Skeletal muscle tissue (tissue), 4 donors: ENCODE measurements around the gene PPM1M. TPM values are rescaled to one million over a fixed set of nuclear protein-coding genes. Genes with fewer than 3 reads are reported as not detected.

Experiments
- H3K27ac ChIP-seq: one replicate; pipeline ENCODE4 v1.7.0; 2013; ENCODE audit warnings: mild to moderate bottlenecking, low read depth, low read length, inconsistent platforms
- H3K27me3 ChIP-seq, 3 donors: one replicate each; pipeline ENCODE4 v1.7.0; 2013; ENCODE audit warnings: low read length in 3 of 3; ENCODE audit not compliant: control insufficient read depth in 3 of 3, insufficient read depth in 3 of 3
- H3K36me3 ChIP-seq, 3 donors: one replicate each; pipeline ENCODE4 v1.7.0; 2013; ENCODE audit warnings: low read length in 3 of 3; ENCODE audit not compliant: control insufficient read depth in 3 of 3, insufficient read depth in 3 of 3
- H3K4me1 ChIP-seq, 3 donors: one replicate each; pipeline ENCODE4 v1.7.0; 2013; ENCODE audit warnings: low read length in 3 of 3, mild to moderate bottlenecking in 3 of 3; ENCODE audit not compliant: control insufficient read depth in 3 of 3, insufficient read depth in 3 of 3
- H3K4me3 ChIP-seq, 3 donors: one replicate each; pipeline ENCODE4 v1.7.0; 2013; ENCODE audit warnings: low read length in 3 of 3
- H3K9ac ChIP-seq, 3 donors: one replicate each; pipeline ENCODE4 v1.7.0; 2013; ENCODE audit warnings: low read length in 3 of 3, mild to moderate bottlenecking in 3 of 3, moderate library complexity in 2 of 3, low read depth in 1 of 3
- H3K9me3 ChIP-seq, 3 donors: one replicate each; pipeline ENCODE4 v1.7.0; 2013; ENCODE audit warnings: low read length in 3 of 3; ENCODE audit not compliant: control insufficient read depth in 3 of 3
- total RNA-seq: library from RNA; depleted of rRNA; stranded (reverse); fragments of >200 nt; gene quantifications from one replicate; pipeline ENCODE4 v1.2.3, GENCODE V29; 2014
- donor health status: Osteomylitis.

Gene PPM1M, protein sequence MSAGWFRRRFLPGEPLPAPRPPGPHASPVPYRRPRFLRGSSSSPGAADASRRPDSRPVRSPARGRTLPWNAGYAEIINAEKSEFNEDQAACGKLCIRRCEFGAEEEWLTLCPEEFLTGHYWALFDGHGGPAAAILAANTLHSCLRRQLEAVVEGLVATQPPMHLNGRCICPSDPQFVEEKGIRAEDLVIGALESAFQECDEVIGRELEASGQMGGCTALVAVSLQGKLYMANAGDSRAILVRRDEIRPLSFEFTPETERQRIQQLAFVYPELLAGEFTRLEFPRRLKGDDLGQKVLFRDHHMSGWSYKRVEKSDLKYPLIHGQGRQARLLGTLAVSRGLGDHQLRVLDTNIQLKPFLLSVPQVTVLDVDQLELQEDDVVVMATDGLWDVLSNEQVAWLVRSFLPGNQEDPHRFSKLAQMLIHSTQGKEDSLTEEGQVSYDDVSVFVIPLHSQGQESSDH
- total RNA-seq: 8.4 TPM

DNA sequence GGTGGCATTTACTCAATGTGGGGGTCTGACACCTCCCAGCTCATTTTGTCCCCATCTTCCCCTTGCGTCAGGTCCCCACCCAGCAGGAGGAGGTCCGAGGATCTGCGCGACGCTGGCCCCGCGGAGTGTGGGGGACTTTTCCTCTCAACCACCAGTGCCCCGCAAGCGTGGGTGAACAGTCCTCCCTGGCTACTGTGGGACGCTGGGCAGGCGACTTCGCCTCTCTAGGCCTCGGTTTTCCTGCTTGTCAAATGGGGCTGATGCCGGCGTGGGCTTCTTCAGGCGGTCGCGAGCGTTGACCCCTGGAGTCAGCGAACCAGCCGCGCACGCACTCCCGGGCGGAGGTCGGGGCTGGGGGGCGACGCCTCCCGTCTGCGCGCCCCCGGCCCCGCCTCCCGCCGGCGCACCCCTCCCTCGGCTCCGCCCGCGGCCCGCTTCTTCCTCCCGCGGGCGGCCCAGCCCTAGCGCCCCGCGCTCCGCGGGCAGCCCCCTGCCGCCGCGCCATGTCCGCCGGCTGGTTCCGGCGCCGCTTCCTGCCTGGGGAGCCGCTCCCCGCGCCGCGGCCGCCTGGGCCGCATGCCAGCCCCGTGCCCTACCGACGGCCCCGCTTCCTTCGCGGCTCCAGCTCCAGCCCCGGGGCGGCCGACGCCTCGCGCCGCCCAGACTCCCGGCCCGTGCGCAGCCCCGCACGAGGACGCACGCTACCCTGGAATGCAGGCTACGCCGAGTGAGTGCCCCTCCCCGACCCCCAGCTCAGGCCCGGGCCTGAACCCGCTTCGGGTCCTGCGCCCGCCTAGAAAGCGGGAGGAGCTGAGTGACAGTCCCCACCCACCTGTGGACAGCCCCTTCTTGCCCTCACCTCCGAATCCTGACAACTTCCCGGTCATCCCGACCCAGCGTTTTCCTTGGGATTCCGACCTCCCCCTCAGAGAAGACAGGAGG is at the start of gene PPM1M:
PPM1M (plus strand) TSS at position 438 of the 942 bp plus-strand sequence; CDS start at position 504, 66 bp downstream.
- peak within 1 kb of the TSS; percentile 72 to 77 (median 76) for H3K4me3 ChIP-seq
- peaks cover 2 to 20% (median 19%) of the 10 kb centered on the region in 3 donors for H3K27me3 ChIP-seq
- H3K9me3 ChIP-seq: no peaks in the 10 kb centered on the region
- peak within 1 kb of the TSS; percentile 67 to 84 (median 80) for H3K9ac ChIP-seq
- peaks cover 15 to 24% (median 22%) of the 10 kb centered on the region in 3 donors for H3K36me3 ChIP-seq
- peak within 1 kb of the TSS; percentile 76 for H3K27ac ChIP-seq
- peaks cover 19 to 59% (median 39%) of the 10 kb centered on the region in 3 donors for H3K4me1 ChIP-seq

DNA sequence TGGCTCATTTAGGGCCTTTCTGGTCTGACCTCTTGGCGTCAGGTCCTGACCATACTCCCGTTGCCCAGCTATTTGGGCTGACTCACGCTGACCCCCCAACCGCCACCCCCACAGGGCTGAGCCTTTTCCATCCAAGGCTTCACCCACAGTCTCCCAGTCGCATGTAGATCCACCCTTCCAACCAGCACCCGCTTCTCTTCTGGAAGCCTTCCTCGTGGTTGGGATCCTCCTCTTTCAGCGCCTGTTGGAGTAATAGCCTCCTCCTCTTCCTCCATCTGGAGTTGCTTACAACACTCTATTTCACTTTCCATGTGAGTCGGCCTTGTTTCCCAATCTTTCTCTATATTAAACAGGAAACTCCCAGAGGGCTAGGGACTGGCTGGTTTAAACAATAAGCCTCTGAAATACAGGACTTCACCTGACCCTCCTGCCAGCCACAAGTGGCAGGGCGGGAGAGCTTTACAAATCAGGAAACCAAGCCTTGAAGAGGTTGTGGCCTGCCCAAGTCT is 49.7 kb upstream of the PPM1M start:
- H3K27me3 ChIP-seq: no peaks in the 10 kb centered on the region
- peaks cover 4 to 6% (median 5%) of the 10 kb centered on the region in 3 donors for H3K36me3 ChIP-seq
- peaks cover 25 to 36% (median 32%) of the 10 kb centered on the region in 3 donors for H3K4me1 ChIP-seq
- H3K9ac ChIP-seq: no peak overlapping the region
- H3K27ac ChIP-seq: peak overlapping the region; percentile 11
- H3K9me3 ChIP-seq: no peaks in the 10 kb centered on the region
- H3K4me3 ChIP-seq: no peak overlapping the region

DNA sequence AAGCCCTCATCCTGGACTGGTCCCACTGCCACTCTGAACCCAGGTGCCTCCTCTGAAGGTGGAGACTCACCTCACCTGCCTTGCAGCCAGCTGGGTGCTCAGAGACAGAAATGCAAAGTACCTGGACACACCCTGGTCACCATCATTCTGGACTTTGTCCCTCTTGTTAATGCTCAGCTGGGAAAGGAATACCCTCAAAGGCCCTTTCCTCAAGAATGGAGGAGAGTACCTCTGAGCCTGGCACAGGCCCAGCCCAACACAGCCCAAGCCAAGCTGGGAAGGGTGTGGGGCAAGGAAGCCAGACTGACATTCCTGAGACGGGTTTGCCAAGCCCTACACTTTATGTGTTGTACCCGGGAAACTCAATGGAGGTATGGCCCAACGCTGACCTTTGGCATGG is 48.6 kb upstream of the PPM1M start:
- Histone ChIP-seq H3K9ac (peak overlapping the region in 2 of 3 donors; percentile 94), H3K27me3 (no peaks in the 10 kb centered on the region), H3K36me3 (peaks cover 8 to 11% (median 8%) of the 10 kb centered on the region in 3 donors), H3K27ac (no peak overlapping the region), H3K4me3 (peak overlapping the region in 1 of 3 donors; percentile 84), H3K4me1 (peaks cover 25 to 36% (median 32%) of the 10 kb centered on the region in 3 donors), H3K9me3 (no peaks in the 10 kb centered on the region)

DNA sequence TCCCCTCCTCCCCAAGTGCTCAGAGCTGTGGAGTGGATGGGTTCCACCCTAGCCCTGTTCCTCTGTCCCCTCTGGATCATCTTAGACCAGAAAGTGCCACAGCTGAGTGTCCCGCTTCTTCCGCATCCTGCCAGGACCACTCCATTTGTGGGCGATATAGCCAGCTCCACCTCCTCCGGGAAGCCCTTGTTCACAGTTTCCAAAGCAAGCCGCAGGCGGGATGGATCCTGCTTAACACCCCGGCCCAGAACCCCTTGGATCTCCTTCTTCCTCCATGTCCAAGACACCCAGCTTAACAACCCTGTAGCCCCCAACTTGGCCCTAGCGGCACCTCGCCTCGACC is 48.1 kb upstream of the PPM1M start:
- Histone ChIP-seq H3K9ac (peak overlapping the region; percentile 84 to 94 (median 94)), H3K9me3 (no peaks in the 10 kb centered on the region), H3K4me3 (peak overlapping the region; percentile 84 to 89 (median 85)), H3K27me3 (no peaks in the 10 kb centered on the region), H3K36me3 (peaks cover 11 to 14% (median 12%) of the 10 kb centered on the region in 3 donors), H3K4me1 (peaks cover 26 to 37% (median 32%) of the 10 kb centered on the region in 3 donors), H3K27ac (peak overlapping the region; percentile 82)

DNA sequence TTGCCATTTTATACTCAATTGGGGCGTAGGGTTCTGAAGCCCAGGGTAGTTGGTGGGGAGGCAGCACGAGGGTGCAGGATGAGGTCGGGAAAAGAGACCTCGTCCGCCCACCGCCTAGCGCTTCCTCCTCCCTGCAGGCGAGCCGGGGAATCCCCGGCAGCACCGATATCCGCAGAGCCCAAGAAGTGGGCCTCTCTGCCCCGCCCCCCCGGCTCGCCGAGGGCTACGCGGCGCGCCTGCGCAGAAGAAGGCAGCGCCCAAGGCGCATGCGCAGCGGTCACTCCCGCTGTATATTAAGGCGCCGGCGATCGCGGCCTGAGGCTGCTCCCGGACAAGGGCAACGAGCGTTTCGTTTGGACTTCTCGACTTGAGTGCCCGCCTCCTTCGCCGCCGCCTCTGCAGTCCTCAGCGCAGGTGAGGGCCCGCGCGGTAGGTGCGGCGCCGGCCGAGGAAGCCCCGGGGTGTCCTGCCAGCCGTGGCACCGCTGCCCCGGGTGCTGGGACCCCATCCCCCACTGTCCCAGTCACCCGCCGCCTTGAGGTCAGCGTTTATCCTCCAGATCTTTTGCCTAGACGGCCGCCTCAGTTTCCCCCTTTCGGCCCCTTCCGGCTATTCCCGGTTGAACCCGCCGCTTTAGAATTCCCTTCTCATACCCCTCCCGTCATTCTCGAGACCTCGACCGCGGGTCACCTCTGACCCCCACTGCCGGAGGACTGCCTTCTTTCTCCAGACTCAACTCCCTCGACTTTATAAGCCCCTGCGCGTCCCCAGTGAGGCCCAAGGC is 47.5 kb upstream of the PPM1M start, which contains the start of gene ALAS1:
ALAS1 (plus strand) TSS at position 319 of the 784 bp plus-strand sequence. CDS start 1,082 bp downstream, outside the sequence.
- Histone ChIP-seq H3K4me3 (peak within 1 kb of the TSS; percentile 84 to 89 (median 85)), H3K36me3 (peaks cover 17% of the 10 kb centered on the region in 3 donors), H3K27ac (peak within 1 kb of the TSS; percentile 82), H3K4me1 (peaks cover 28 to 34% (median 28%) of the 10 kb centered on the region in 3 donors), H3K27me3 (no peaks in the 10 kb centered on the region), H3K9ac (peak within 1 kb of the TSS; percentile 84 to 94 (median 94)), H3K9me3 (no peaks in the 10 kb centered on the region)

DNA sequence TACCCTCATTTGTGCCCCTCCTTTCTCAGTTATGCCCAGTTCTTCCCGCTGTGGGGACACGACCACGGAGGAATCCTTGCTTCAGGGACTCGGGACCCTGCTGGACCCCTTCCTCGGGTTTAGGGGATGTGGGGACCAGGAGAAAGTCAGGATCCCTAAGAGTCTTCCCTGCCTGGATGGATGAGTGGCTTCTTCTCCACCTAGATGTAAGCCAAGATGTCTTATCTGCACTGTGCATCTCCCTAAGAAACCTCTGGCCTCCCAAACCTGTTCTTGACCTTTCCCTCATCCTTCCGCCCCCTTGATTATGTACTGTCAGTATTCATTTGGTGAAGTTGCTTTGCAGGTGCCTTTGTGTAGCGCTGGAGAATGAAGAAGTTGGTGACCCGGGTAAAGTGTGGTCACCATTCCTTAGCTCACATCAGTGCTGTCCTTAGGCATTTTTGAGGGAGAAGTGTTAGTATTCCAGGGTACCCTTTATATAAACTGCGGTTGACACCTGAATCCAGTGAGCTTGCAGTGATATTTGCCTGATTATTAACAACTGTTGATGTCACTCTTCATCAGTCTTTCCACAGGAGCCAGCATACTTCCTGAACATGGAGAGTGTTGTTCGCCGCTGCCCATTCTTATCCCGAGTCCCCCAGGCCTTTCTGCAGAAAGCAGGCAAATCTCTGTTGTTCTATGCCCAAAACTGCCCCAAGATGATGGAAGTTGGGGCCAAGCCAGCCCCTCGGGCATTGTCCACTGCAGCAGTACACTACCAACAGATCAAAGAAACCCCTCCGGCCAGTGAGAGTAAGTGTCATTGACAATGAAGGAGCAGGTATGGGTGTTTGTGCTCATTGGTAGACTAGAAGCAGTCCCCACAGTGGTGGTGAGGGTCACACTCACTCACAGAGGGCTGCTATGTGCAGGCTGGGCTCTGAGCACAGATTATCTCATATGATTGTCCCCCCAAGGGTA is 46.6 kb upstream of the PPM1M start:
- H3K9ac ChIP-seq: peak overlapping the region; percentile 83 to 94 (median 94)
- no peaks in the 10 kb centered on the region for H3K9me3 ChIP-seq
- no peaks in the 10 kb centered on the region for H3K27me3 ChIP-seq
- H3K27ac ChIP-seq: peak overlapping the region; percentile 82
- H3K36me3 ChIP-seq: peaks cover 17 to 26% (median 26%) of the 10 kb centered on the region in 3 donors
- H3K4me1 ChIP-seq: peaks cover 24 to 30% (median 28%) of the 10 kb centered on the region in 3 donors
- H3K4me3 ChIP-seq: peak overlapping the region; percentile 84 to 89 (median 85)

DNA sequence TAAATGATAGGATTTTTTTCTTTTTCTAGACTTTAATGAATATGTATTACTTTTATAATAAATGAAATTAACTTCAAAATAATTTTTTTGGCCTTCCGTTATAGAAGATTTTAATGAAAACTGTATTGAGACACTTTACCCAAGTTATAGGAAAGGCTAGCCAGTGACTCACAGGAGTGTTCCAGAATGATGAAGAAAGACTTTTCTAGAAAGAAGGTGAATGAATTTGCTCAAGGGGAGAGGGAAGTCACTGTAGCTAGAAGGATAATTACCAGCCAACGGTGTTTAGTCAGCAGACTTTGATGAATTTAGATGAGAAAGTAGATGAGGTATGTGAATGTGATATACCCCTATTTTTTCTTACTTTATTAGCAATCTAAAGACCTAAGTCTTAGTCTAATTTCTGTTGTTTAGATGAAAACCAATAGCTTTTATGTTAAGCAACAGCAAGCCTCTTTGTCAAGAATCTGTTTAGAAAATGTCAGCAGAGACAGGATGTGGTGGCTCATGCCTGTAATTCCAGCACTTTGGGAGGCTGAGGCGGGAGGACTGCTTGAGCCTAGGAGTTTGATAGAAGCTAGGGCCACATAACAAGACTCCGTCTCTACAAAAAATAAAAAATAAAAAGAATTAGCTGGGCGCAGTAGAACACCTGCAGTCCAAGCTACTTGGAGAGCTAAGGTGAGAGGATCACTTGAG is 44.4 kb upstream of the PPM1M start:
- H3K36me3 ChIP-seq: peaks cover 29 to 48% (median 48%) of the 10 kb centered on the region in 3 donors
- H3K4me3 ChIP-seq: no peak overlapping the region
- H3K27me3 ChIP-seq: no peaks in the 10 kb centered on the region
- no peak overlapping the region for H3K27ac ChIP-seq
- peaks cover 24 to 28% (median 25%) of the 10 kb centered on the region in 3 donors for H3K4me1 ChIP-seq
- H3K9me3 ChIP-seq: no peaks in the 10 kb centered on the region
- no peak overlapping the region for H3K9ac ChIP-seq
